SKM-1 treated with dmso at 0.1 percent for 144 hours (cell line): ENCODE measurements around the gene DRC3.

Experiments
- DNase-seq: peaks from one replicate; lab custom pipeline; 2025; ENCODE audit not compliant: unreplicated experiment; lab: John Stamatoyannopoulos, UW

The DRC3 gene

DNA sequence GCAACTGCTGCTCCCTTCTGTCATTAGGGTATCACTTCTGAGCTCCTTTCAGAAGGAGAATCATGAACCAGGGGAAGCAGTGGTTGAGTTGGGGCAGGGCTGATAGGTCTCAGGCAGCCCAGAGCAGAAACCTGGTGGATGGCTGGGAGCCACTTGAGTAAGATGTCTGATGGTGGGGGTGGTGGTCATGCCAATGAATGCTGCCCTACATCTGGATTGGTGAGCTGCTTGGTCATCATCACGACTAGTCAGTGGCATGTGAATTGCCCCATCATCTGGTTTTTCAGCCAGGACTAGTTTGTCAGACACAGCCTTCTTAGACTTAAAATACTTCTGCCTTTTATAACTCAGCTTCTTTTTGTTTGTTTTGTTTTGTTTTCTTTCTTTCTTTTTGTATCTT lies 69.1 kb downstream of the DRC3 start:
- DNase-seq: no peak

DNA sequence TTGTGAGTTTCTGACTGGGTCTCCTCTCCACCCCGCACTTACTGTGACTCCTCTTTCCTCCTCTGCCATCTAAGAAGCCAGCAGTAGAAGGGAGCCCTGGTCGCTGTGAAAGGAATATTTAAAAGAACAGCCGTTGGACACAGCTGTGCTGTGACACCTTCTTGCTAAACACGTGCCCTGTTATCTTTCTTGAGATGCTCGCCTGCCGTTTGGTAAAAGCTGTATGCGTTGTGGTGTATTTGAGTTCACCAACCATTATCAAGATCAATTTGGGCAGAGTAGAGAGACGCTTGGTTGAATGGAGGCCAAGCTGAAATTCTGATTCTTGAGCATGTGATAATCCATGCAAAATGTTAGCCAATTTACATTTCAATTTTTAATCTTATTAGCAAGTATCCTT lies 70.3 kb downstream of the DRC3 start:
- no peak for DNase-seq

DNA sequence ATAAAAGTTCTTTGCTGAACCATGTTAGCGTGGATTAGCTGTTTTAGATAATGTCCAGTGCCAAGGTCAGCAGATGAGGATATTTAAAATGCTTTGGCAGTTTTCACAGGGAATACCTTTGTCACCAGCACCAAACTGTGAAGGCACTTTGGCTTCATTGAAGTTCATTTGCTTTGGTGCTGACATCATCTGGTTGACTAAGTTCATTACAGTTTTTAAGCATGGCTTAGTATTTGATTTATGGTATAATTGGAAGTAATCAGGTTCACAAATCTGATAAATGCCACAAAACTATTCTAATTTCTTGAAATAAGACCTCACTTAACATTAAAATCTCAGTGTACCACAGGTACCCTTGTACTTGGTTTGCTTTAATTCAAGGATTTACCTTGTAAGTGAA lies 70.8 kb downstream of the DRC3 start:
- no peak for DNase-seq

DNA sequence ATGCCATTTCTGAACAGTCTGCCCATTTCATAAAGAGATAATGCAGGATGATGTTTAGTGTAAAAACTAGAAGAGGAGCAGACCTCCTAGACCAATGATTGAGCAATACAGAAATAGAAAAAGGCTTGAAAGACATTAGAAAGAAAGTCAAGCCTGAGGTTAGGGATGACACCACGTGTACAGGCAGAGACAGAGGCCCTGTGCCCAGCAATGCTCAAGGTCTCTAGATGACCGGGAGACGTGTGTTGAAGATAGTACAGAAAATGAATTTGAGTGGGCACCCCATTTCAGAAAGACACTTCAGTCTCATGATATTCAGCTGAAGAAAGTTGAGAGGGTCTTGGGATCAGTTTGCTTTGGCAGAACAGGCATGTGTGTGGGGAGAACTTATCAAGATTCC lies 71.9 kb downstream of the DRC3 start:
- DNase-seq: no peak

DNA sequence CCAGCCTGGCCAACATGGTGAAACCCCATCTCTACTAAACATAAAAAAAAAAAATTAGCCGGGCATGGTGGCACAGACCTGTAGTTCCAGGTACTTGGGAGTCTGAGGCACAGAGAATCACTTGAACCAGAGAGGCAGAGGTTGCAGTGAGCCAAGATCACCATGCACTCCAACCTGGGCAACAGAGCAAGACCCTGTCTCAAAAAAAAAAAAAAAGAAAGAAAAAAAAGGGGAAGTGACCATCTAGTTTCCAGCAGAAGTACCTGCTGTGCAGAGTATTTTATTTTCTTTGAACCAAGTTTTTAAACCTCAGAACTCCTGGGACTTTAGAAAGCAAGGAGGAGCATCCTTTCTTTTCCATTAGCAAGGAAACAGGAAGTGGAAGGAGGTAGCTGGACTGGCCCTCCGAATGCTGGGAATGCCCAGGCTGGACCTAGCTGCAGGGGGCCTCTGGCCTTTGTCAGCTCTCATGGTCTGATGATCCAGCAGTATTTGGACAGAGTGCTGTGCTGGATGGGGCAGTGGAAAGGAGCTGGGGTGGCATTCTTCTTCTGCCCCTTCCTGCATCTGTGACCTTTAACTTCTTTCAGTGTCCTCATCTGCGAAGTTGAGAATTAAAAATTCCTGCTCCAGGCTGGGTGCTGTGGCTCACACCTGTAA lies 73.2 kb downstream of the DRC3 start:
- no peak for DNase-seq

DNA sequence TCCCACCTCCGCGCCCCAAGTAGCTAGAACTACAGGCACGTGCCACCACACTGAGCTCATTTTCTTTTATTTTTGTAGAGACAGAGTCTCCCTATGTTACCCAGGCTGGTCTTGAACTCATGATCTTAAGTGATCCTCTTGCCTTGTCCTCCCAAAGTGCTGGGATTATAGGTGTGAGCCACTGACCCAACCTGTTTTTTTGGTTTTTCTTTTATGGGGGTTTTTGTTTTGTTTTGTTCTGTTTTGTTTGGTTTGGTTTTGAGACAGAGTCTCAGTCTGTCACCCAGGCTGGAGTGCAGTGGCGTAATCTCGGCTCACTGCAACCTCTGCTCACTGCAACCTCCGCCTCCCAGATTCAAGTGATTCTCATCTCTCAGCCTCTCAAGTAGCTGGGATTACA lies 82.9 kb downstream of the DRC3 start:
- no peak for DNase-seq

DNA sequence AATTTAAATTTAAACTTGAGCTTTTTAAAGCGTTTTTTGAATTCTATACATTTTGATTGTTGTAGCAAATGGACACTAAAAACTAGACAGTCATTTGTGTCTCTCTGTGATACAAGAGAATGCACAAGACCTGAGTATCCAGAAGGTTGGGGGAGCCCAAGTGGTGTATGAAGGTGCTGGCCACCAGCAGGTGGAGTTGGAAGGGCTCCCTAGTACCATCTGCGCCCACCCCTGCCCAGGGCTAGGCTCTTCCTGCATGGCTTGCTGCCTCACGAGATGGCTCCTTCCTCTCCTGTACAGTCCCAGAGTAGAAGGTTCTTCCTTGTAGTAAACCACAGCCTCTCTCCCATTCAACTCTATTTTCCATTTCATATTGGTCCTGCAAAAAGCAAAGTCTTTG lies 83.6 kb downstream of the DRC3 start:
- DNase-seq: no peak

DNA sequence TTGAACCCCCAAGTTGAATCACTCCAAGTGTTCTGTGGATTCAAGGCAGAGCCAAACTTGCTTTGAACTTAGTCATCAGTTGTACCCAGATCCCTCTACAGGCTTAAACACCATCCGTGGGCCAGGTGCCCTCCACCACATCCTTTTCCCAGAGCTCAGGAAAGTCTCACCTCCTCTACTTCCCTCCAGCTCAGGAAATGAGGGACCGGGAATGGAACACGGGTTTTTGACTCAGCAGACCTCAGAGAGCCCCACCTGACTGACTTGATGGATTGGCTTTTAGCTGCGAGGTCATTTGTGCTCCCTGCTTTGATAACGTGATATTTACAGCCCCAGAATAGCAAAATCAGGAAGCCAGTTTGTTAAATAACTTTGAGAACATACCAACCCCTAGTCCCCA lies 86.6 kb downstream of the DRC3 start:
- DNase-seq: no peak

DNA sequence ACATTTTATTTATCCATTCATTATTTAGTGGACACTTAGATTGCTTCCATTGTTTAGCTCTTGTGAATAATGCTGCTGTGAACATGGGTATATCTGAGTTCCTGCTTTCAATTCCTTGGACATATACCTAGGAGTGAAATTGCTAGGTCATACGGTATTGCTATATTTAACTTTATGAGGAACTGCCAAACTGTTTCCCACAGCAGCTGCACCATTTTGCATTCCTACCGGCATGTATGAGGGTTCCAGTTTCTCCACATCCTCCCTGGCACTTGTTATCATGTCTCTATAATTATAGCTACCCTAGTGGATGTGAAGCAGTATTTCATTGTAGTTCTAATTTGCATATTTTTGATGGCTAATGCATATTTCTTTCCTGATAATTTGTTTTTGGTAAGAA lies 91.4 kb downstream of the DRC3 start:
- DNase-seq: no peak

DNA sequence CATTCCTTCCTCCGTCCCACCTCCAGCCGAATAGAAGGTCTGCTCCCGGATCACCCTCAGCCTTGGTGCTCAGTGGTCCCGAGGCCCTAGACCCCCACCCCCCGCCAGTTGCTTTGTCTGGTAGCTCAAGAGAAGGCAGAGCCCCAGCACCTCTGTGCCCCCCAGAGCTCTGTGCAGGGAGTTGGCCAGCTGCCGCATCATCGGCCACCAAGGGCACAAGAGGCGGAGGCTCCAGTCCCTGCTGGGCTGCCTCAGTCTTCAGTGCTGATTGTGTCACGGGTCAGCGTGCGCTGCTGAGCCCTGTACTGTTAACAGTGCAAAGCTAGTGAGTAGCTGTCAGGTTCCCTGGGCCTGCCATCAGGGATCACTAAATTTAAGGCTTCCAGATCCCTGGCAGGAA lies 92.9 kb downstream of the DRC3 start:
- DNase-seq: no peak
